Gastrocnemius medialis (tissue), 4 donors: ENCODE data around the gene DNAJA4.

Experiments
- CTCF ChIP-seq, 5 experiments: fragments of 450-650 bp in 3 of 5; fragments of 200-600 bp in 2 of 5; sonication (generic) in 2 of 5; IDR thresholded peaks in 4 of 5; conservative IDR thresholded peaks in 1 of 5; 1 replicate in 4 of 5; 2 replicates in 1 of 5; pipeline ENCODE4 v1.5.1; 2016 to 2019; ENCODE audit warnings: antibody characterized with exemption in 5 of 5, mild to moderate bottlenecking in 3 of 5, moderate library complexity in 3 of 5
- POLR2A ChIP-seq, 2 donors: fragments of 450-650 bp; IDR thresholded peaks; one replicate each; pipeline ENCODE4 v1.6.1; 2017; ENCODE audit warnings: antibody characterized with exemption in 2 of 2, mild to moderate bottlenecking in 2 of 2, moderate library complexity in 2 of 2

GRCh38 chr15:78255421-78256043, 8.8 kb upstream of the DNAJA4 start:
- TF ChIP-seq CTCF (IDR thresholded peaks at IDR 0.05 in 4 of 5, conservative IDR thresholded peaks at IDR 0.05 in 1 of 5) (no peak), POLR2A (IDR thresholded peaks at IDR 0.05) (no peak)
